Spleen (tissue), 11 donors: ENCODE data around the gene ARHGEF40. TPM values are rescaled to one million over a fixed set of nuclear protein-coding genes. Genes with fewer than 3 reads are reported as not detected.

Experiments used
- DNase-seq: peaks from one replicate; pipeline ENCODE4 v3.0.0-alpha.2; 2020
- H3K27ac ChIP-seq, 8 donors: fragments of 200-600 bp; sonication (generic) in 7 of 8; 1 replicate in 4 of 8; 2 replicates in 4 of 8; pipeline versions ENCODE4 v1.5.0 to v1.8.0; 2016 to 2021; ENCODE audit warnings: inconsistent platforms in 4 of 8, mild to moderate bottlenecking in 4 of 8, moderate library complexity in 1 of 8
- H3K27me3 ChIP-seq, 7 donors: fragments of 200-600 bp; sonication (generic) in 6 of 7; replicated peaks in 1 of 7; 1 replicate in 4 of 7; 2 replicates in 3 of 7; pipeline versions ENCODE4 v1.5.0 to v1.8.0; 2016 to 2021; ENCODE audit warnings: inconsistent platforms in 3 of 7, mild to moderate bottlenecking in 1 of 7
- H3K36me3 ChIP-seq, 6 donors: fragments of 200-600 bp; sonication (generic) in 5 of 6; 1 replicate in 4 of 6; 2 replicates in 2 of 6; pipeline versions ENCODE4 v1.5.0 to v1.8.0; 2016 to 2021; ENCODE audit warnings: inconsistent platforms in 2 of 6
- H3K4me1 ChIP-seq, 6 donors: fragments of 200-600 bp; sonication (generic) in 5 of 6; 1 replicate in 3 of 6; 2 replicates in 3 of 6; pipeline versions ENCODE4 v1.5.0 to v1.8.0; 2016 to 2021; ENCODE audit warnings: inconsistent platforms in 3 of 6
- H3K4me3 ChIP-seq, 8 donors: fragments of 200-600 bp; sonication (generic) in 7 of 8; 1 replicate in 4 of 8; 2 replicates in 4 of 8; pipeline versions ENCODE4 v1.5.0 to v1.8.0; 2016 to 2021; ENCODE audit warnings: inconsistent platforms in 4 of 8, mild to moderate bottlenecking in 4 of 8, moderate library complexity in 2 of 8
- H3K9me3 ChIP-seq, 8 donors: fragments of 200-600 bp; sonication (generic) in 7 of 8; 1 replicate in 4 of 8; 2 replicates in 4 of 8; pipeline versions ENCODE4 v1.5.0 to v1.8.0; 2016 to 2021; ENCODE audit warnings: inconsistent platforms in 4 of 8
- POLR2A ChIP-seq, 3 donors: fragments of 450-650 bp; IDR thresholded peaks; one replicate each; pipeline ENCODE4 v1.5.1; 2017; ENCODE audit warnings: antibody characterized with exemption in 3 of 3, mild to moderate bottlenecking in 1 of 3
- POLR2AphosphoS5 ChIP-seq, 3 donors: sonication (generic); formaldehyde crosslinking; IDR thresholded peaks; one replicate each; pipeline ENCODE4 v1.5.1; 2017; ENCODE audit warnings: antibody characterized with exemption in 3 of 3
- WGBS, 5 donors: extraction: QIAGEN DNeasy Blood & Tissue Kit in 3 of 5; methylation state at CpG; one replicate each; pipeline versions ENCODE4 v1.1.5 to v1.1.7; 2013 to 2018; 5-methylcytosine and 5-hydroxymethylcytosine counted together
- intact Hi-C: fragments of 100-400 bp; cut with DNase I; formaldehyde crosslinking; loops from one replicate; pipeline ENCODE4 v1.15.0; 2023; ENCODE audit warnings: low total_unique reads
- polyA plus RNA-seq, 3 donors: library from polyadenylated mRNA; stranded (reverse); fragments of 200-250 nt; gene quantifications; one replicate each; pipeline ENCODE4 v1.2.1, GENCODE V29; 2013
- total RNA-seq, 7 donors: library from RNA; depleted of rRNA in 3 of 7; stranded (reverse); fragments of >200 nt in 3 of 7; fragmentation: NEBNext Ultra II Directional in 4 of 7; extraction: Animal tissue kit (Norgen Biotek cat#: 25700) in 4 of 7; gene quantifications; one replicate each; pipeline versions ENCODE4 v1.1.0 to v1.2.1, GENCODE V29; 2016 to 2021
- TF ChIP-seq, protein P1 (sequence below), 11 experiments: fragments of 200-600 bp in 7 of 11; fragments of 450-650 bp in 4 of 11; sonication (generic) in 4 of 11; IDR thresholded peaks in 8 of 11; conservative IDR thresholded peaks in 3 of 11; 1 replicate in 7 of 11; 2 replicates in 4 of 11; pipeline versions ENCODE4 v1.4.0 to v1.8.0; 2016 to 2021; ENCODE audit warnings: antibody characterized with exemption in 11 of 11, inconsistent platforms in 4 of 11, mild to moderate bottlenecking in 1 of 11
- donor health status: healthy with polysubstance abuse.
- donor health status: DM: no; HTN: no; CAD: no; lungs with moderate emphysema.
- donor health status: DM: no; HTN: no; CAD: no.
- donor health status: Bipolar disorder and iron deficiency.
- donor health status: healthy.
- donor health status: DM: no; HTN: no; CAD: no.
- donor health status: DM: yes; HTN: yes; CAD: no.

ARHGEF40 gene
- total and polyA plus RNA-seq, 10 donors = 9.8 to 151 (median 92.5) TPM

DNA sequence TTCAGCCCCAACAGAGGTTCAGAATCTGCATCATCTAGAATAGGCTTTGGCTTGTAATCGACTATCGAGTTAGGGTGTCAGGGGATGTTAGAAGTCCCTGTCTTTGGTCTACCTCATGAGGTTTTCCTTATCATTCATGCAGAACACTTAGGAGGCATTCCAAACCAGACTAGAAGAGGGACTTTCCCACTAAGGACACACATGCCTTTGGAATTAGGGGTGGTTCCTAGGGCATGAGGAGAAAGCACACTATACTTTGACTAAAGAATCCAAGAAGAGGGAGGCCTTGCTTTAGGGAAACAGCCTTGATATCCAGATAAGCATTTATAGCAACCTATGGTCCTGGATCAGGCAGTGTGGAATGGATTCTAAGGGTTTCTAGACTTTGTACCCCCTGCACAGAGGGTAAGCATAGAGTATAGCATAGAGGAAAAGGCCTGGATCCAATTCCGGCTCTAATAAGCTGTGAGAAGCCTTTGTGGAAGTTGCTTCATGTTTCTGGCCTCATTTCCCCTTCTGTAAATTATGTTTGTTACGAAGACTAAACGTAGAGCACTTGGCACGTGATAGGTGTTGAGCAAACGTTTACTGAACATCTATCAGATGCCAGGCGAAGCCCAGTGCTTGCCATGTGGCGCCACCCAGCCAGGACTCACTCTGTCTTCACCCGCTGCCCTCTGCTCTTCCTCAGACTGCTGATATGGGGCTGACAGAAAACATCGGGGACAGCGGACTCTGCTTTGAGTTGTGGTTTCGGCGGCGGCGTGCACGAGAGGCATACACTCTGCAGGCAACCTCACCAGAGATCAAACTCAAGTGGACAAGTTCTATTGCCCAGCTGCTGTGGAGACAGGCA lies 15.1 kb downstream of the ARHGEF40 start:
- WGBS, 5 donors = 61 to 80% (median 64%) methylated on average over 17 of the region's 17 CpGs
- Histone ChIP-seq H3K27ac (peak overlapping the region in 7 of 8 donors; percentile 61 to 89 (median 76)), H3K4me1 (peaks cover 3 to 71% (median 39%) of the 10 kb centered on the region in 6 donors), H3K9me3 (no peaks in the 10 kb centered on the region), H3K4me3 (peak overlapping the region in 3 of 8 donors; percentile 25 to 51 (median 28)), H3K36me3 (peaks cover 0 to 100% (median 25%) of the 10 kb centered on the region in 6 donors), H3K27me3 (no peaks in the 10 kb centered on the region)
- intact Hi-C loops = no loop called here
- peak; percentile 86 for DNase-seq
- TF ChIP-seq POLR2A (IDR thresholded peaks at IDR 0.05) = no peak
- TF ChIP-seq POLR2AphosphoS5 (IDR thresholded peaks at IDR 0.05) = peak; percentile 53 to 62 (median 54)

DNA sequence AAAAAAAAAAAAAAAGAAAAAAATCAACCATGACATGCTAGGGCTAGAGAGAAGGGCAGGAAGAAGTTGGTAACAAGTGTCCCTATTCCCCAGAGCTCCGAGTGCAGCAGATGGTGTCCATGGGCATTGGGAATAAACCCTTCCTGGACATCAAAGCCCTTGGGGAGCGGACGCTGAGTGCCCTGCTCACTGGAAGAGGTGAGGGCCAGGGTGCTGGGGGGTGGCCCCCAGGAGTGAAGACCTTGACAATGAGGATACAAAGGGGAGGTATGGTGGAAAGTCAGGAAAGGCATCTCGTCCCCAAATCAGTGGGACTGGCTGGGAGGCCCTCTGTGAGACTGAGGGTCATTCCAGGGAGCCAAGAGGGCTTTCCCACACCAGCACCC lies 16.8 kb downstream of the ARHGEF40 start:
- Histone ChIP-seq H3K27me3 (no peaks in the 10 kb centered on the region), H3K9me3 (no peaks in the 10 kb centered on the region), H3K36me3 (peaks cover 0 to 100% (median 21%) of the 10 kb centered on the region in 6 donors), H3K27ac (peak overlapping the region in 6 of 8 donors; percentile 21 to 89 (median 70)), H3K4me1 (peaks cover 5 to 78% (median 45%) of the 10 kb centered on the region in 6 donors), H3K4me3 (peak overlapping the region in 3 of 8 donors; percentile 25 to 50 (median 28))
- 71 to 88% (median 81%) methylated on average over 4 of the region's 4 CpGs for WGBS, 5 donors
- intact Hi-C loops = no loop called here
- no peak for DNase-seq
- TF ChIP-seq POLR2A (IDR thresholded peaks at IDR 0.05) (no peak), POLR2AphosphoS5 (IDR thresholded peaks at IDR 0.05) (no peak)
- TF ChIP-seq, protein P1, sequence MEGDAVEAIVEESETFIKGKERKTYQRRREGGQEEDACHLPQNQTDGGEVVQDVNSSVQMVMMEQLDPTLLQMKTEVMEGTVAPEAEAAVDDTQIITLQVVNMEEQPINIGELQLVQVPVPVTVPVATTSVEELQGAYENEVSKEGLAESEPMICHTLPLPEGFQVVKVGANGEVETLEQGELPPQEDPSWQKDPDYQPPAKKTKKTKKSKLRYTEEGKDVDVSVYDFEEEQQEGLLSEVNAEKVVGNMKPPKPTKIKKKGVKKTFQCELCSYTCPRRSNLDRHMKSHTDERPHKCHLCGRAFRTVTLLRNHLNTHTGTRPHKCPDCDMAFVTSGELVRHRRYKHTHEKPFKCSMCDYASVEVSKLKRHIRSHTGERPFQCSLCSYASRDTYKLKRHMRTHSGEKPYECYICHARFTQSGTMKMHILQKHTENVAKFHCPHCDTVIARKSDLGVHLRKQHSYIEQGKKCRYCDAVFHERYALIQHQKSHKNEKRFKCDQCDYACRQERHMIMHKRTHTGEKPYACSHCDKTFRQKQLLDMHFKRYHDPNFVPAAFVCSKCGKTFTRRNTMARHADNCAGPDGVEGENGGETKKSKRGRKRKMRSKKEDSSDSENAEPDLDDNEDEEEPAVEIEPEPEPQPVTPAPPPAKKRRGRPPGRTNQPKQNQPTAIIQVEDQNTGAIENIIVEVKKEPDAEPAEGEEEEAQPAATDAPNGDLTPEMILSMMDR (IDR thresholded peaks at IDR 0.05 in 8 of 11, conservative IDR thresholded peaks at IDR 0.05 in 3 of 11) = no peak

DNA sequence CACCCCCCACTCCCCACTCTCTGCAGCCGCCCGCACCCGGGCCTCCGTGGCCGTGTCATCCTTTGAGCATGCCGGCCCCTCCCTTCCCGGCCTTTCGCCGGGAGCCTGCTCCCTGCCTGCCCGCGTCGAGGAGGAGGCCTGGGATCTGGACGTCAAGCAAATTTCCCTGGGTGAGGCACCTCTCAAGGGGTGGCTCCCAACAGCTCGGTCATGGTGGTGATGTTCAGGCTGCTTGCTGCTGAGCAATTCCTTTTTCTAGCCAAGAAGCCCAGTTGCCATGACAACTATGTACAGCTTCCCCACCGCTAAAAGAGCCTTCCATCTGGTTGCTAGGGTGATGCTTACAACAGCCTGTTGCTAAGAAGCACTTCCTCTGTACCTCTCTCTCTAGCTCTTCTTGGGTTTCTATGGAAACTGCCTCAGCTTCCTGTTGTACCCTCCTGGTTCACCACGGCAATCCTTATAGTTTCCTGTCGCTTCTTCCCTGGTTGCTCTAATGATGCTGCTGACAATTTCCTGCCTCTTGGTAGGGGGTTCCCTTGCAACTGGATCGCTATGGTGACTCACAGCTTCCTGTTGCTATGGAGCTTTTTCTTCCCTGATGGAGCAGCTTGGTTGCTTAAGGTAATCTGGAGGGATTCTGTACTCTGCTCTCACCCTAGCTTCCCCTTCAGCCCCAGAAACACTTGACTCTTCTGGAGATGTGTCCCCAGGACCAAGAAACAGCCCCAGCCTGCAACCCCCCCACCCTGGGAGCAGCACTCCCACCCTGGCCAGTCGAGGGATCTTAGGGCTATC lies 17.4 kb downstream of the ARHGEF40 start:
- TF ChIP-seq POLR2AphosphoS5 (IDR thresholded peaks at IDR 0.05) (peak; percentile 48 to 71 (median 69)), POLR2A (IDR thresholded peaks at IDR 0.05) (peak in 1 of 3 donors; percentile 94)
- TF ChIP-seq, protein P1 (IDR thresholded peaks at IDR 0.05 in 8 of 11, conservative IDR thresholded peaks at IDR 0.05 in 3 of 11) = peak in 1 of 11 experiments; percentile 21
- no peaks in the 10 kb centered on the region for H3K27me3 ChIP-seq
- H3K27ac ChIP-seq = peak overlapping the region in 7 of 8 donors; percentile 15 to 89 (median 61)
- DNase-seq = peak; percentile 85
- 22 to 58% (median 53%) methylated on average over 8 to 19 of the region's 19 CpGs for WGBS, 5 donors
- H3K4me1 ChIP-seq = peaks cover 7 to 82% (median 51%) of the 10 kb centered on the region in 6 donors
- H3K9me3 ChIP-seq = no peaks in the 10 kb centered on the region
- intact Hi-C loops = no loop called here
- H3K4me3 ChIP-seq = peak overlapping the region in 3 of 8 donors; percentile 25 to 50 (median 28)
- H3K36me3 ChIP-seq = peaks cover 0 to 99% (median 15%) of the 10 kb centered on the region in 6 donors

DNA sequence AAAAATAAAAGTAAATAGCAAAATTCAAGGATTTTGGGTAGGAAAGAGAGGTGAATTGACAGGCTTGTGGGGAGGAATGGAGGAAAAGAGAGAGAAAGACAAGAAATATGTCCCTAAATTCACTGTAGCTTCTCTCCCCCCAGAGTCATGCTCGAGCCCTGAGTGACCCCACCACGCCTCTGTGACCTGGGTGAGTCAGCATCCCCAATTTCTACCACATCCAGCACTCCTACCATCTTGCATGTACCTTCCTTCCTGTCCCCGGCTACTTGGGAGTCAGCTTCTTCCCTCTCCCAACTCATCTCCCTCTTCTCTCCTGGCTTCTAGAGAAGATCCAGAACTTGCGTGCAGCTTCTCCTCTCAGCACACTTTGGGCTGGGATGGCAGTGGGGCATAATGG lies 18.6 kb downstream of the ARHGEF40 start:
- H3K27me3 ChIP-seq = no peaks in the 10 kb centered on the region
- no peak for DNase-seq
- intact Hi-C loops = no loop called here
- peaks cover 12 to 88% (median 55%) of the 10 kb centered on the region in 6 donors for H3K4me1 ChIP-seq
- 63 to 80% (median 67%) methylated on average over 4 of the region's 4 CpGs for WGBS, 5 donors
- peak overlapping the region in 5 of 8 donors; percentile 15 to 89 (median 61) for H3K27ac ChIP-seq
- peaks cover 0 to 93% (median 8%) of the 10 kb centered on the region in 6 donors for H3K36me3 ChIP-seq
- H3K9me3 ChIP-seq = no peaks in the 10 kb centered on the region
- TF ChIP-seq POLR2AphosphoS5 (IDR thresholded peaks at IDR 0.05) (no peak), POLR2A (IDR thresholded peaks at IDR 0.05) (no peak)
- TF ChIP-seq, protein P1 (IDR thresholded peaks at IDR 0.05 in 8 of 11, conservative IDR thresholded peaks at IDR 0.05 in 3 of 11) = no peak
- no peak overlapping the region for H3K4me3 ChIP-seq
